HT1080 (cell line): ENCODE data around the gene LRRN1. TPM values are rescaled to one million over a fixed set of nuclear protein-coding genes. Genes with fewer than 3 reads are reported as not detected.
"Not testable (repeated sequence)": the region's sequence is repeated elsewhere in the genome, so short reads cannot be mapped to it uniquely, and the experiment has no call there.

ENCODE experiments used
- DNase-seq: peaks from one replicate; pipeline ENCODE4 v3.0.0-alpha.2; 2015; ENCODE audit warnings: low read depth
- total RNA-seq: library from RNA; depleted of rRNA; stranded (reverse); fragments of >200 nt; shearing (Covaris generic); gene quantifications from 2 replicates; pipeline ENCODE4 v1.2.3, GENCODE V29; 2014

Gene LRRN1
- total RNA-seq, 1 experiment from 2014 or later, result 0.16 TPM

GRCh38 chr3:3806856-3807255, 7.6 kb downstream of the LRRN1 start:
- no peak for DNase-seq

- DNase-seq, result no peak
Measured at GRCh38 chr3:3813013-3813412, 13.8 kb downstream of the LRRN1 start.

GRCh38 chr3:3815206-3815605, 16.0 kb downstream of the LRRN1 start:
- no peak for DNase-seq

GRCh38 chr3:3816034-3816433, 16.8 kb downstream of the LRRN1 start:
- DNase-seq, result no peak

- no peak for DNase-seq
Measured at GRCh38 chr3:3817865-3818264, 18.6 kb downstream of the LRRN1 start.

GRCh38 chr3:3821777-3822176, 22.5 kb downstream of the LRRN1 start:
- no peak for DNase-seq

- DNase-seq, result no peak
Measured at GRCh38 chr3:3825035-3825434, 25.8 kb downstream of the LRRN1 start.

- DNase-seq, result no peak
Measured at GRCh38 chr3:3826521-3826920, 27.3 kb downstream of the LRRN1 start.

DNA sequence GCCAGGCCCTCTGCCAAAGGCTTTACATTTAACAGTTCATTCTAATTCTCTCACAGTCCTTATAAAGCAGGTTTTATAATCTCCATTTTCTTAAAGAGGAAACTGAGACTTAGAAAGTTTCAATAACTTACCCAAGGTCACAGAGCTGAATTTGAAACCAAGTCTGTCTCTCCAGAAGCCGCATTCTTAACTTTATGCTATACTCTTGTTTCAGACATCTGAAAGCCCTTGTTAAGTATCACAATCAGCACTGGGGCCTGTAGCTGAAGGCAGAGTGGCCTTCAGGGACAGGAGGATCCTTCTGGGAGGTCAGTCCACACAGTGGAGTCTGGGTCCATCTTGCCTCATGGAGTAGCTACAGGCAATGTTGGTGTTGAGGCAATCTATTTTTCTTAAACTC, 27.9 kb downstream of the LRRN1 start:
- no peak for DNase-seq

GRCh38 chr3:3828417-3828816, 29.2 kb downstream of the LRRN1 start:
- not testable (repeated sequence) for DNase-seq

DNA sequence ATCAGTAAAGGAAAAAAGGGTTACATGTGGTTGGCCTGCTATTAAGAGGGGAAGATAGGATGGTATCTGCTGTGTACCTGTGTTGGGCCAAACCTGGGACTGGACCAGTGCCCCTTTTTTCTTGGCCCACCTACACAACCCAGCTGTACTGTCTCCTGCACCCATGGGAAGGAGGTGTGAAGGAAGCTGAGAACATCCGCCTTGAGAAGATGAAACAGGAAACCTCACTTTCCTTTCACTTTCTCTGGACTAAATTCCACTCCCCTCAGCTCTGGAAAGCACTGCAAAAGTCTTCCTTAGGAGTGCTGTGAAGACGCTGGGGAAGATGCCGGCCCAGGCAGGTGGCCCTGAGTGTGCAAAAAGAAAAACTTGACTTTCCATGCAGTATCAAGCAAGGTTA, 37.6 kb downstream of the LRRN1 start:
- peak; percentile 11 for DNase-seq

DNA sequence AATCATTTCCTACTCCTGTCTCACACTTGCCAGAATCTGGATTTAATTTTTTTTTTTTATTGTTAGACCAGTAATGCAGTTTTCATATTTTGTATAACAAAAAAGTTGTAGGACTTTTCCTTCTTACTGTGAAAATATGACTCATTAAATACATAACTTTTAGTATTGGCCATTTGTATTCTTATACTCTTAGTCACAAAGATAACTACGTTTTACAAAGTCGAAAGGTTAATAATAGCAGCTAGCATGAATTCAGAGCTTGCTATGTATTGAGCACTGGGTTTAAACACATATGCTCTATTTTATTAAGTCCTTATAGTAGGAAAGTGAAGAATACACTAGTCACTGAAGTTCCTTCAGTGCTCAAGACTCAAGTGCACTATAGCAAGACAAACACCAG, 43.1 kb downstream of the LRRN1 start:
- no peak for DNase-seq

DNA sequence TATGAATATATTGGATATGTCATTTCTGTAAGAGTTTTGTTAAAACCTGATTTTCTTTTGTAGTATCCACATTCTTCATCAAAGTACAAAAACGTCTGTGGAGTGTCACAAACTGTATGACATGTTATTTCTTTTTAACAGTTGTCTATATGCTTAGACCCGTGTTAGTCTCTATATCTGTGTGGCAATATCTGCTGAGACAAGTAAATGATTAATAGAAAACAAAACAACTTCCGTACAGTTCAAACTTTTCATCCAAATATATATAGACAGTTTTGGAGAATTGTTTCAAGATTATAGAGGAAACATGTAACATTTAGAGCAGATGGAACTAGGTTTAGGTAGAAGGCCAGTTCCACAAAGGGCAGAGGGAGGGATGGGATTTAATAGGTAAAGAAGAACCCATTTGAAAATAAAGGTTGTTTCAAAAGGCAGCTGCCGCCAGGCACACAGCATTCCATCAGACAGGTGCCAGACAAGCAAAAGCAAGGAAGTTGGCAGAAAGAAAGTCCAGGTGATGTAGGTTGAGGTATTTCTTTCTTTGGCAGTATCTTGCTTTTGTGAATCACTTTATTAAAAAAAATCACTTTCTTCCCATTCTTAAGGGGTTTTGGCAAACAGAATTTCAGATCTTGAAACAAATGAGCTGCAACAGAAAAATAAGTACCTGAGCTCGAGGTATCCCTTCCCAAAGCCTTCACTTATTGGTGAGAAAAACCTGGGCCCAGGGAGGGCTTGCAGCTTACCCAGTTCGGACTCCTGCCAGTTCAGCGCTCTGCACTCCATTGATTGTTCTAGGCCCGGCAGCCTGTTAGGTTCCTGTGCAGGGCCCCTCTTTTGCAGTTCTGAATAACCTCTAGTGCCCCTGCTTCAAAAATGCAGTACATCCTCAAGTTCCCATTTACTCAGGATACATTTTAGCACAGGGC, 49.0 kb downstream of the LRRN1 start:
- DNase-seq, result no peak

DNA sequence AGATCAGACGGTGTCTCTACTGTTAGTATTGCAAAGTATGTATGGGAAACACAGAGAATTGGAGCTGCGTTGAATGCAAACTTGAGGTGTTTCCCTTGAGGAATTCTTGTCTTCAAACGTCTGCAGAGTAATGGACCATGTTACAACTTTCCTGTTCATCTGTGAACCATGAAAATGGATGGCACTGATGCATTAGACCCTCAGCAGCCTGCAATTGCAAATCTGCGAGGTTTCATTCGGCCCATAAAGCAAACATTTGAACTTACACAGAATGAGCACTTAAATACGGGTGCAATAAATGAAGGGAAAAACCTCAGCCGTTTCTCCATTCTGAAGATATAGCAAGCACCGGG, 49.7 kb downstream of the LRRN1 start:
- DNase-seq, result no peak

DNA sequence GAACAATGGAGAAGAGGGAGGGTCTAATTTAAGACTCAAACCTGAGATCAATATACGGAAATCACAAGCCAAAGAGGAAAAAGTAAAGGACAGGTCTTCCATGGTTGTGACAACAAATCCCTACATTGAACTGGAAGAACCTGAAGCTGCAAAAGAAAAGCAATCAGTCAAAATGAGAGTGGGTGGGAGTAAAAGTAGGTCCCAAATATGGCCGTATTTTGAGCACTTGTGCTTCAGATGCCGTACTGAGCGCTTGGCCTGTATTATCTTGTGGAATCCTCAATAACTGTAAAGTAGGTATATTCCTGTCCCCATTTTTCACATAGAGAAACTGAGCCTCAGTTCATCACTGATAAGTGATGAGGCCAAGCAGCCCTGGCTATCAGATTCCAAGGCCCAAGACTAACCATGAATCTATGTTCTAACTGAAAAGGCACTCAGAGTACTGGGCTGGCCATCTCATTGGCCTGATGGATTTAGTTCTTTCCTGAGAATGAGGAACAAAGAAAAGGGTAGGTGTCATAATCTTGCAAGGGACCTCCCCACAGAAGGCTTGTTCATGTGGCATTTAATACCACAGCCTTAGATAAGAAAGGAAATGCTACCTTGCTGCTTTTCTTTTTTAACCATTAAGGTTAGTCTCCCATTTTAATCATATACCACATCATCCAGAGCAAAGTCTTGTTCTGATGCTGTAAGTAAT, 52.5 kb downstream of the LRRN1 start:
- DNase-seq, result no peak

DNA sequence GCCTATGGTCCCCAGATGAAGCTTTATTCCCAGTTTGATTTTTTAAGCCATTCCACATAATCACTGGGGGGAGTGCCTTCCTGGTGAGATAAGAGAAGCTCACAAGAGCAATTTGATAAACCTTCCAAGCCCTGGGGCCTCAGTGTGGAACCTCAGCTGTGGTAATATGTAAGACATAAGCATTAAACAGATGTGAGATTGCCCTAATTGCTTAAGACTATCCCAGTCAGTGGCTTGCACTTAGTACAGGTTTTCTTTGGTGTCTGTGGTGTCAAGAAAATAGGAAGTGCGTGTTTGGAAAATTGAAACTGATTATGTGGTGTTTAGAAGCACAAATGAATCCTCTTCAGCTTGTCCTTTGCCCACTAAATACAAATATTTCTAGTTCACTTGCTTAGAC, 54.3 kb downstream of the LRRN1 start:
- no peak for DNase-seq

DNA sequence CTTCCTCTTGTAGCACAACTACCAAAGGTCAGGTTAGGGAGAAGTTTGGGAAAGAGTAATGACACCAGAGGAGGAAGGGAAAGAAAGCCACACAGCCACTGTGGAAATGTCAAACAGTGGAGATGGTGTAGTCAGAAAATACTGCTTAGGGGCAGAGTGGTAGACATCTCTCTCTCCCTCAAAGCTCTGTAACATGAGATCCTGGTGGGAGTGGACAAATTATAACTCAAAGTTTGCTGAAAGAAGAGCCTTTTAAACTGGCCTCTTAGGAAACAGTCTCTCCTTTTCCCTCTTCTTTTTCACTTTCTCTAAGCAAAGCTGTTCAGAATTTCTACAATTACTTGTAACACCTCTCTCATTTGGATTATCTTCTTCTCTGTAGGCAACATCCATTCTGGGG, 55.8 kb downstream of the LRRN1 start:
- DNase-seq, result no peak

- no peak for DNase-seq
Measured at GRCh38 chr3:3860235-3860634, 61.0 kb downstream of the LRRN1 start.

GRCh38 chr3:3862534-3862933, 63.3 kb downstream of the LRRN1 start:
- DNase-seq, result no peak

- no peak for DNase-seq
Measured at GRCh38 chr3:3875491-3875890, 76.3 kb downstream of the LRRN1 start.

- no peak for DNase-seq
Measured at GRCh38 chr3:3881050-3881449, 81.8 kb downstream of the LRRN1 start.

GRCh38 chr3:3887311-3887710, 88.1 kb downstream of the LRRN1 start:
- DNase-seq, result not testable (repeated sequence)

GRCh38 chr3:3893590-3893989, 94.4 kb downstream of the LRRN1 start:
- no peak for DNase-seq
